ENCODE results near the gene UBA7. TPM values are rescaled to one million over a fixed set of nuclear protein-coding genes. Genes with fewer than 3 reads are reported as not detected.

Gene UBA7
- total and polyA plus RNA-seq, 4 donors = 53.0 to 112 (median 75.9) TPM

DNA sequence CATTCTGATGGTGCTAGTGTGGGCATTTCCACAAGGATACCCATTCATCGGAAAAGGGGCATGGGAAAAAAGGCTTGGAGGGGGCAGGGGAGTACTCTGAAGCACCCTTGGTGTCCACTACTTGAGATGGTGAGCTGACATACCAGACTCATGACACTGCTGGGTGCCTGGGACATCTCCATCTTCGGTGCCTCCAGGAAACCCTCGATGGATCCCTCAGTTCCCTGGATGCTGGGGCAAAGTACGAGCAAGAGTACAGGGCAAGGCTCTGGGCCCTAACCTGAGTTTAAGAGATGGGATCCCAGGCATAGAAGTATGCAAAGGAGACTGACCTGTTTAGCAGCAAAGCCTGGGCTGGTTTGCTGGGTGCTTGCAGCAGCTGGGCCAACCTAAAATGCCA, 22.2 kb downstream of the UBA7 start:
- H3K9ac ChIP-seq (ENCODE audit: insufficient read depth in 1 of 2, low read length in 2 of 2) = no peak overlapping the region
- no peaks in the 10 kb centered on the region for H3K36me3 ChIP-seq (ENCODE audit: control insufficient read depth in 4 of 4, insufficient read depth in 4 of 4, low read length in 4 of 4)
- H3K9me3 ChIP-seq (ENCODE audit: control insufficient read depth in 4 of 4, insufficient read depth in 3 of 4, low read length in 3 of 4) = no peaks in the 10 kb centered on the region
- ATAC-seq (ENCODE audit: insufficient read depth, low FRiP score) = no peak
- WGBS, 2 donors = 92 to 96% methylated on average over 4 of the region's 4 CpGs
- no peaks in the 10 kb centered on the region for H3K27me3 ChIP-seq (ENCODE audit: control insufficient read depth in 3 of 3, insufficient read depth in 3 of 3, low read length in 2 of 3)
- no peak overlapping the region for H3K27ac ChIP-seq (ENCODE audit: low read depth in 1 of 2, low read length in 1 of 2)
- DNase-seq = no peak
- TF ChIP-seq, protein P1, sequence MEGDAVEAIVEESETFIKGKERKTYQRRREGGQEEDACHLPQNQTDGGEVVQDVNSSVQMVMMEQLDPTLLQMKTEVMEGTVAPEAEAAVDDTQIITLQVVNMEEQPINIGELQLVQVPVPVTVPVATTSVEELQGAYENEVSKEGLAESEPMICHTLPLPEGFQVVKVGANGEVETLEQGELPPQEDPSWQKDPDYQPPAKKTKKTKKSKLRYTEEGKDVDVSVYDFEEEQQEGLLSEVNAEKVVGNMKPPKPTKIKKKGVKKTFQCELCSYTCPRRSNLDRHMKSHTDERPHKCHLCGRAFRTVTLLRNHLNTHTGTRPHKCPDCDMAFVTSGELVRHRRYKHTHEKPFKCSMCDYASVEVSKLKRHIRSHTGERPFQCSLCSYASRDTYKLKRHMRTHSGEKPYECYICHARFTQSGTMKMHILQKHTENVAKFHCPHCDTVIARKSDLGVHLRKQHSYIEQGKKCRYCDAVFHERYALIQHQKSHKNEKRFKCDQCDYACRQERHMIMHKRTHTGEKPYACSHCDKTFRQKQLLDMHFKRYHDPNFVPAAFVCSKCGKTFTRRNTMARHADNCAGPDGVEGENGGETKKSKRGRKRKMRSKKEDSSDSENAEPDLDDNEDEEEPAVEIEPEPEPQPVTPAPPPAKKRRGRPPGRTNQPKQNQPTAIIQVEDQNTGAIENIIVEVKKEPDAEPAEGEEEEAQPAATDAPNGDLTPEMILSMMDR (IDR thresholded peaks at IDR 0.05; ENCODE audit: control extremely low read depth, extremely low read depth) = no peak
- H3K4me3 ChIP-seq = no peak overlapping the region
- peaks cover 0 to 7% (median 4%) of the 10 kb centered on the region in 5 donors for H3K4me1 ChIP-seq (ENCODE audit: control insufficient read depth in 5 of 5, insufficient read depth in 5 of 5, low read length in 5 of 5)

DNA sequence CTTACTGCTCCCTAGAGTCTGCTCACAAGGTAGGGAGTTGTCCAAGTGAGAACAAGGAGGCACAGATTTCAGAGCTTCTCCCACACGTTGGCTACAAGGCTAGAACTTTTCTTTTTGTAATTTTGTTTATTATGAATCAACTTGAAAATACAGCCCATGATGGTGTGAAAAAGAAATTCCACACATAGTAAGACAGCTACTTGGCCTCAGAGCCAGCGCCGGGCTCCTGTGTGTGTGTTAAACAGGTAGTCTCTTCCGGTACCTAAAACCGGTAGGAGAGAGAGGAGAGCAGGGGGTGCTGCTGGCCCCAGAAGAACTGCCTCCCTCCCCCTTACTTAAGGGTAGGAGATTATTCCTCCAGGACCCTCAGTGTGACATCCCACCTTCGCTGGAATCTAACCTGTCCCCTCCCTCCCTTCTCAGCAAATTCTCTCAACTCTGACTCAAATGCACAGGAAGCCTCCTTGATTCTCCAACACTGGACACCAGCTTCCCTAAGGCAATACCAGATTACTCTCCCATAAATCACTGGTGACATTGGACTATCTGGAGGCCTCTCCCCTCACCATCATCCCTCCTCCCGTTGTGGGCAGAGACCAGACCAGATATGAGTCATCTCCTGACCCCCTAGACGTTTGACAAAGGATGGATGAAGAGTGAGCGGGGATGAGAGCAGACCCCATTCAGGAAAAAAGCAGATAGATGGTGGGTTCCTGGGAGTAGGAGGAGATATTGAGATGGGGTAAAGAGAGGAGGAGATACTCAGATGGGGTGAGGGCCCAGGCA, 22.9 kb downstream of the UBA7 start:
- ATAC-seq (ENCODE audit: insufficient read depth, low FRiP score) = no peak

DNA sequence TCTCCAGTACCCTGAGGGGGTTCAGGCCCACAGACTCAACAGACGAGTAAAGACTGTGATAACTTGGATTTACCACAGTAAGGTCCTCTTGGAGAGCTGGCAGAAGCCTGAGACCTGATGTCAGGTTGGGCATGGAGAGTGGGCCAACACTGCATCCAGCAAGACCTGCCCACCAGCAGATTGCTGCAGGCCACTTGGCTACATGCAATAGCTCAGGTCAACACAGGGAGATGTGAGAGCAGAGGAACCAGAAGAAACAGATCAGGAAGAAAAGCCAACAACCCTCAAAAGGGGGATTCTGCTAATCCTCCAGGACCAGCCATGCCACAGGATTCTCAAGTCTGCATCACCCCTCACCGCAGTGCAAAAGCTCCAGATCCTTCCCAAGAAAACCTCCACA, 25.7 kb downstream of the UBA7 start:
- no peaks in the 10 kb centered on the region for H3K9me3 ChIP-seq (ENCODE audit: control insufficient read depth in 4 of 4, insufficient read depth in 3 of 4, low read length in 3 of 4)
- no peak overlapping the region for H3K9ac ChIP-seq (ENCODE audit: insufficient read depth in 1 of 2, low read length in 2 of 2)
- H3K4me3 ChIP-seq = no peak overlapping the region
- no peak for ATAC-seq (ENCODE audit: insufficient read depth, low FRiP score)
- 99 to 100% methylated on average over 2 of the region's 2 CpGs for WGBS, 2 donors
- peaks cover 4 to 15% (median 8%) of the 10 kb centered on the region in 5 donors for H3K4me1 ChIP-seq (ENCODE audit: control insufficient read depth in 5 of 5, insufficient read depth in 5 of 5, low read length in 5 of 5)
- DNase-seq = no peak
- H3K27ac ChIP-seq (ENCODE audit: low read depth in 1 of 2, low read length in 1 of 2) = no peak overlapping the region
- H3K27me3 ChIP-seq (ENCODE audit: control insufficient read depth in 3 of 3, insufficient read depth in 3 of 3, low read length in 2 of 3) = no peaks in the 10 kb centered on the region
- peaks cover 0 to 3% (median 2%) of the 10 kb centered on the region in 4 donors for H3K36me3 ChIP-seq (ENCODE audit: control insufficient read depth in 4 of 4, insufficient read depth in 4 of 4, low read length in 4 of 4)
- TF ChIP-seq, protein P1 (IDR thresholded peaks at IDR 0.05; ENCODE audit: control extremely low read depth, extremely low read depth) = no peak

More for the DNA sequence above, 22.9 kb downstream of the UBA7 start:
- no peaks in the 10 kb centered on the region for H3K9me3 ChIP-seq (ENCODE audit: control insufficient read depth in 4 of 4, insufficient read depth in 3 of 4, low read length in 3 of 4)
- H3K9ac ChIP-seq (ENCODE audit: insufficient read depth in 1 of 2, low read length in 2 of 2) = no peak overlapping the region
- no peaks in the 10 kb centered on the region for H3K36me3 ChIP-seq (ENCODE audit: control insufficient read depth in 4 of 4, insufficient read depth in 4 of 4, low read length in 4 of 4)
- H3K4me1 ChIP-seq (ENCODE audit: control insufficient read depth in 5 of 5, insufficient read depth in 5 of 5, low read length in 5 of 5) = peaks cover 0 to 7% (median 4%) of the 10 kb centered on the region in 5 donors
- no peak for DNase-seq
- H3K4me3 ChIP-seq = no peak overlapping the region
- 70 to 71% methylated on average over 9 of the region's 9 CpGs for WGBS, 2 donors
- TF ChIP-seq, protein P1 (IDR thresholded peaks at IDR 0.05; ENCODE audit: control extremely low read depth, extremely low read depth) = no peak
- no peaks in the 10 kb centered on the region for H3K27me3 ChIP-seq (ENCODE audit: control insufficient read depth in 3 of 3, insufficient read depth in 3 of 3, low read length in 2 of 3)
- H3K27ac ChIP-seq (ENCODE audit: low read depth in 1 of 2, low read length in 1 of 2) = no peak overlapping the region

Data from lung (tissue), 12 donors.